GM13977 (cell line): Measurements from ENCODE around the gene ARHGAP10.

Source experiments
- DNase-seq: peaks from one replicate; pipeline ENCODE4 v3.0.0; 2012; ENCODE audit warnings: low spot score
- CTCF ChIP-seq: IDR thresholded peaks from 2 replicates; pipeline ENCODE4 v1.5.1; 2012; ENCODE audit warnings: mild to moderate bottlenecking, control low read depth; ENCODE audit not compliant: insufficient read depth; ENCODE audit errors: extremely low read depth, missing control alignments
- in situ Hi-C: fragments of 300-500 bp; cut with MboI; formaldehyde crosslinking; loops from one replicate; pipeline ENCODE4 v1.12.0; 2022; ENCODE audit warnings: low sequenced_read_pairs, low pct_unique_long_range_greater_than_20kb, mixed read lengths, inconsistent platforms; ENCODE audit not compliant: unreplicated experiment

The ARHGAP10 gene

DNA sequence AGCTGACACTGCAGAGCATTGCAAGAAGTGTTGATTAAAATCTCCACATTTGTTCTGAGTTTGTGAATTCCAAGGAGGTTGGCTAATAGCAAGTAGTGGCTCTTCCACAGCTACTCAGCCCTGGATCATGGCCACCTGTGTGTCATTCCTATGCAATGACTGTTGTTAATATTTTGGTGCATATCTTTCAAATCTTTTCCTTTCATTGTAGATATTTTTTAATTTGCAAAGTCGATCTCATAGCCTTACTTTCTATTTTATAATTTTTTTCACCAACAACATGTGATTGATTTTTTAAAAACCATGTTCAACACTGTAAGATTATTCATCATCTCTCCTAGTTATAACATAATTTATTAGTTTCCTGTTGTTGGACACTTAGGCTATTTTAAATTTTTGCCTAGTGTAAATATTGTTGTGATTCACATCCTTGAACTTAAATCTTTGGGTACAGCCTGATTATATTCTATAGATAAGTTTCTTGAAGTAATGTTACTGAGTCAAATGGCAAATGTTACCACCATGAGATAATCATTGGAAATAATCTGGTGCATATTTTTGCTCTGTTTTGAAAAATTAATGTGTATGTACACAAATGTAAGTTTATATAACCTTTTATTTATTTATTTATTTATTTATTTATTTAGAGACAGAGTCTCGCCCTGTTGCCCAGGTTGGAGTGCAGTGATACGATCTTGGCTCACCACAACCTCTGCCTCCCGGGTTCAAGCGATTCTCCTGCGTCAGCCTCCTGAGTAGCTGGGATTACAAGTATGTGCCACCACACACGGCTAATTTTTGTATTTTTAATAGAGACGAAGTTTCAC, 17.1 kb upstream of the ARHGAP10 start:
- no peak for DNase-seq
- in situ Hi-C loops: no loop called here
- TF ChIP-seq CTCF: no peak

- no peak for TF ChIP-seq CTCF
- peak; percentile 46 for DNase-seq
- in situ Hi-C loops: no loop called here
Measured at GRCh38 chr4:147717878-147718277, 14.0 kb upstream of the ARHGAP10 start.

DNA sequence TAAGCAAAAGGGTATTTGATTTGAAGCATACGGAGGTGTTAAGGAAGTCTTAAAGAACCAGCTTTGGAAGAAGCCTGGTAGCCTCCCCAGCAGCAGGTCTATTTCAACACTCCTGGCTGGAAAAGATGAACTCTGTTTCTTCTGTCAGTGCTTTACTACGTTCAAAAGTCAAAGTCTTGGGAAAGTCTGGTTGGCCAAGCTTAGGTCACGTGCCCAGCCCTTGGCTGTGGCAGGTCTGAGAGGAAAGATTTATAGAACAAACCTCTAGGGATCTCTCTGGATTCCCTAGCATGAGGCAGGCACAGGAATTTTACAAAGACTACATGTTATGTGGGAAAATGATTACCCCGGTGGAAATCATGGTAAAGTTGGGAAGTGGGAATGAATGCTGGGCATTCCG, 8.6 kb upstream of the ARHGAP10 start:
- no peak for TF ChIP-seq CTCF
- in situ Hi-C loops: no loop called here
- no peak for DNase-seq

DNA sequence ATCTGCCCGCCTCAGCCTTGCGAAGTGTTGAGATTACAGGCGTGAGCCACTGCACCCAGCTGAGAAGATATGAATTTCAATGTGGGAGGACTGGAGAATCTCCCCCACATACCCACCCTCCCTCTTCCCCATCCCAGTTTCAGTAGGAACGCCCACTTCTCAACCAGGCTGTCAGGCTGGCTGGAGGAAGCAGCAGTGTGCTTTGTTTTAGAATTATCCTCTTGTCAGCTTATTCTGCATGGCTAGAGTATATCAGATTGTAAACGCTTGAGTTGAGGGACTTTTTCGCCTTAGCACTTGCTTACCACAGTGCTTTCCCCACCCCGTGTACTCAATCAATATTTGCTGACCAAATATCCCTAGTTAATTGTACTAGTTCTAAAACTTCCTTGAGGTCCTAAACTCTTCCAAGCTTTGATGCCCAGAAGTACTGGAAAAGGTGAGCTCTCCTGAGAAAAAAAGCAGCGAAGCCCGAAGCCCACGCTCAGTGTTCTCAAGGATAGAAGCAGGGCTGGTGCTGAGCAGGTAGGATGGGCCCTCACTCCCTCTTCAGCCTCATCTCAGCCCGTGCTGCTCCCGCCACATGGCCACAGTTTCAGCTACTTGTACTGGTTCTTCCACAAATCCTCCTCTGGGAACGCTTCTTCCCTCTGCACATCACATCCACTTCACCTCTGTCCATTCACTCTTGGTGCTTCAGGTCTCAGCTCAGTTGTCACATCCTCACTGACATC, 7.3 kb upstream of the ARHGAP10 start:
- no peak for TF ChIP-seq CTCF
- DNase-seq: no peak
- in situ Hi-C loops: no loop called here

GRCh38 chr4:147725673-147726072, 6.2 kb upstream of the ARHGAP10 start:
- no peak for DNase-seq
- in situ Hi-C loops: no loop called here
- TF ChIP-seq CTCF: no peak

GRCh38 chr4:147727476-147728028, 4.3 kb upstream of the ARHGAP10 start:
- in situ Hi-C loops: no loop called here
- no peak for TF ChIP-seq CTCF
- no peak for DNase-seq
